HG03469 (cell line): ENCODE data around the gene NPLOC4.
"Not testable (repeated sequence)": the region's sequence is repeated elsewhere in the genome, so short reads cannot be mapped to it uniquely, and the experiment has no call there.

Source experiments
- ATAC-seq: cut with Tn5 transposase; IDR thresholded peaks from one replicate; pipeline ENCODE4 v1.9.1; 2021; ENCODE audit warnings: mild to moderate bottlenecking, moderate library complexity, moderate number of reproducible peaks; ENCODE audit not compliant: unreplicated experiment

Gene NPLOC4

GRCh38 chr17:81636505-81637288 lies at the start of gene NPLOC4, which contains the start of gene TSPAN10:
Gene NPLOC4, minus strand, starts transcription at chr17:81637112. Its CDS starts 182 bp downstream, at chr17:81636930.
Gene TSPAN10, plus strand, starts transcription at chr17:81637196. Its CDS starts 5,217 bp downstream, at chr17:81642413.
- peak; percentile 64 for ATAC-seq

GRCh38 chr17:81686614-81687013 lies 49.7 kb upstream of the NPLOC4 start:
- ATAC-seq, result no peak

DNA sequence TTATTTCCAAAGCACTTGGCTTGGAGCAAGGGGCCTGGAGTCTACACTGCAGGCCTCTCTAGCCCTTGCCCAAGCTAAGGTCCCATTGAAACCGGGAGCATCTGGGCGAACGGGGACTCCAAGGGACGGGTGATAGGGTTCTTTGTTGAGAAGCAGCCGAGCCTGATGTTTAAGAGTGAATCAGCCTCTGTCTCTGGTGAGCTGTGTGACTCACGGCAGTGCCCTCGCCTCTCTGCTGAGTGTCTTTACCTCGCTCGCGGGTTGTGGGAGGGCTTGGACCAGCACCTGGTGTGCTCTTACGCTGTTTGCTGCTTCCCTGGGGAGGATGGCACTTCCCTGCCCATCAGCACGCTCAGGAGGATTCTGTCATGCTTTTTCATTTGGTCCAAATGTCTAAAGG lies 48.2 kb upstream of the NPLOC4 start:
- no peak for ATAC-seq

GRCh38 chr17:81684442-81684911 lies 47.6 kb upstream of the NPLOC4 start:
- no peak for ATAC-seq

- peak; percentile 78 for ATAC-seq
These were observed 46.9 kb upstream of the NPLOC4 start, which contains the start of the genes ARL16 and HGS for GRCh38 chr17:81683584-81684441. Gene ARL16, minus strand, starts transcription at chr17:81683797. Its CDS starts 44 bp downstream, at chr17:81683753. Gene HGS, plus strand, starts transcription at chr17:81684011. Its CDS starts 56 bp downstream, at chr17:81684067.

DNA sequence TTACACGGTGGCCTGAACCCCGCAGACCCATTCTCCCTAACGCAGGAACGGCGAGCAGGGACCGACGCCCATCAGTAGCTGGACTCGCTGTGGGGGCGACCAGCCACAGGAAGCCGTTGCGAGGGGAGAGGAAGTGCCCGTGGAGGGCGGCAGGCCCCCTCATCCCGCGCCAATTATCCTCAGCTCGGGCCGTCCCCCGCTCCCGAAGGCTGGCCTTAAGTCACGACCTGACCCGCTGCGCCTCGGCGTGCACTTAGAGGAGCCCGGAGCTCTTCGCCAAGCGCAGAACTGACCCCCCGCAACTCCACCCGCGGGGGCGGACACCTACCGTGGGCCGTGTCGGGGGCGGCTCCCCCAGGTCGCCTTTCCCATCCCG lies 46.3 kb upstream of the NPLOC4 start:
- peak; percentile 5 for ATAC-seq

DNA sequence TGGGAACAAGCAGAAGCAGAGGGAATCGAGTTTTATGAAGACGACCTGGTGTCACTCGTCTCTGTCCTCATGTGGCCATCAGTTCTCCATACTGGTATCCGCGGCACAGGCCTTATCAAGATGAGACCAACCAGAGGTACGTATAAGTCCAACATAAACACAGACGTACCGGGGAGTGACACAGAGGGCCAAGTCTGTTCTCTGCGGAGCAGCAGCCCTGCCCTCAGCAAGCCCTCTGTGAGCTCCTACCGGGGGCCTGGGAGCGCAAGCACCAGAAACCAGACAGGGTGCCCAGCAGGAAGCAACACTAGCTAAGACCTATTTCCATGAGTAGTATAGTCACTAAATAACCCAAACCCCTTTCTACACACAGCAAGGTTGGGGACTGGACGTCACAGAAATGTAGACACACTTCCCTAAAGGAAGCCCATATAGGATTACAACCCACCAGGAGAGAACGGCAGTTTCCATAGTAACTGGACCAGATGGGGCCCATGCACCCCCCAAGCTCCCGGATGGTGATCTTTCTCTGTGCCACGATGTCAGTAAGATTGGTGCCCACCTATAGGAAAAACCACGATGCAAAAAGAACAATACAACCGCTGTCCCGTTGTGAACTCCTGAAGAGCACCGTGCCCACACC lies 45.8 kb upstream of the NPLOC4 start:
- ATAC-seq, result no peak

GRCh38 chr17:81681672-81682071 lies 44.8 kb upstream of the NPLOC4 start:
- ATAC-seq, result no peak

DNA sequence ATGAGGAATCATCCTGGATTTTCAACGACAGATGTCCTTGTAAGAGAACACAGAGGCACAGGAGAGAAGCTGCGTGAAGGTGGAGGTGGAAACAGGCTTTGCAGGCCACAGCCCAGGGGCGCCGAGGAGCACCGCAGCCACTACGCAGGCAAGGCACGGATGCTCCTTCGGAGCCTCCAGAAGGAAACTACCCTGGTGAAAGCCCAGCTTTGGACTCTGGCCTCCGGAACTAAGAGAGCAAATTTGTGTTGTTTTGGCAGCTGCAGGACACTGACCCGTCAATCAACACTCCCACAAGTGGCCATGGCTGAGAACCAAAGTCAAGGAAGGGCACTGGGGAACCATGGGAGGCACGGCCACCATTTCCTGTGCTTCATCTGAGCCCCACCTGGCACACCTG lies 43.2 kb upstream of the NPLOC4 start:
- ATAC-seq, result no peak

GRCh38 chr17:81676906-81677305 lies 40.0 kb upstream of the NPLOC4 start:
- no peak for ATAC-seq

DNA sequence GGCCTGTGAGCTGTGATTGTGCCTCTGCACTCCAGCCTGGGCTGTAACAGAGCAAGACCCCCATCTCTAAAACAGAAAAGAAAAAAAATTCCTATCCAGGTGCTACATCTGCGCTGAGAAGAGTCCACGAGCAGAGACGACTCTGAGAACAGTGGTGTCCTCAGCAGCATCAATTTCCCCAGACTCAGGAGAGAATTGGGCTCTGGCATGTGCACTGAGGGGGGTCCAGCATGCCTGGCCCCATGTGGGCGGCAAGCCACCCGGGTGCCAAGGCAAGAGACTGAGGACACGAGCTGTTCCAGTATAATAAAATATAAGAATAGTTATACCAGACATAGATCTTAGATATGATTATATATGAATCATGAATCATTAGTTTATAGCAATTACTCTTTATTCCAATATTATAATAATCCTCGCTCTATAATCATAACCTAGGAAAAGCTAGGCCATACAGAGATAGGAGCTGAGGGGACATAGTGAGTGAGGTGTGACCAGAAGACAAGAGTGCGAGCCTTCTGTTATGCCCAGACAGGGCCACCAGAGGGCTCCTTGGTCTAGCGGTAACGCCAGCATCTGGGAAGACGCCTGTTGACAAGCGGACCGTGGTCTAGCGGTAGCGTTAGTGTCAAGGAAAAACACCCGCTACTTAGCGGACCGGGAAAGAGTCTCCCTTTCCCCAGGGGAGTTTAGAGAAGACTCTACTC lies 38.8 kb upstream of the NPLOC4 start:
- not testable (repeated sequence) for ATAC-seq

- no peak for ATAC-seq
These were observed 36.8 kb upstream of the NPLOC4 start for GRCh38 chr17:81673561-81674258.

DNA sequence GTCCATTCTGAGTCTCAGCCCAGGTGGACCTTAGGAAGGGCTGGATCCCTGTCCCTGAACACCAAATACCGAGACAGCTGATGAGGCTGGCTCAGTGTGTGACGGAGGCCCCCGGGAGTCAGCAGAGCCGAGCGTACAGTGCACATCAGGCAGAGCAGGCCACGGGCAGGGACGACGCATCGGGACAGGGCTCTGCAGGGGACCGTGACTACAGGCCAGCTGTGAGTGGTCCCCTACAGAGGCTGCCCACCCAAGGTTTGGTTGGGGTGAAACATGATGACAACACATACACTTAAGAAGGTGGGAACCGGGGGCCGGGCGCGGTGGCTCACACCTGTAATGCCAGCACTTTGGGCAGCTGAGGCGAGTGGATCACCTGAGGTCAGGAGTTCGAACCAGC lies 36.0 kb upstream of the NPLOC4 start:
- ATAC-seq, result no peak

- ATAC-seq, result no peak
These were observed 35.6 kb upstream of the NPLOC4 start for GRCh38 chr17:81672504-81672903.

DNA sequence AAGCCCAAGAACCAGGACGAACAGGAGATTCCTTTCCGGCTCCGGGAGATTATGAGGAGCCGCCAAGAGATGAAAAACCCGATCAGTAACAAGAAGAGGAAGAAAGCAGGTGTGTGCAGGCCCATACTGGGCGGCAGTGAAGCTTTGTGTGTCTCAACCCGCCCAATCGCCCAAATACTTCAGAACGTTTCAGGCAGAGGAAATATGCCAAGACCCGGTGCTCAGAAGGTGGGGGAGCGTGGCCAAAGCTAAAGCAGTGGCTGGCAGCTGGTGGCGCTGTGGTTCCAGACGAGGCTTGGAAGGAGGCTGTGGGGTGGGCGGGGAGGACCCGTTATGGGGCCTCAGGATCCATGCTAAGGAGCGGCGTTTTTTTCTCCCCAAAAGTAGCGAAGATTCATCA lies 30.8 kb upstream of the NPLOC4 start:
- ATAC-seq, result no peak

- peak; percentile 85 for ATAC-seq
These were observed 29.7 kb upstream of the NPLOC4 start, which contains the start of the genes CCDC137 and OXLD1 for GRCh38 chr17:81666342-81667191. Gene CCDC137, plus strand, starts transcription at chr17:81666737. Its CDS starts 30 bp downstream, at chr17:81666767. Gene OXLD1, minus strand, starts transcription at chr17:81666605. Its CDS starts 28 bp downstream, at chr17:81666577.

- ATAC-seq, result no peak
These were observed 29.1 kb upstream of the NPLOC4 start for GRCh38 chr17:81666092-81666341.

- no peak for ATAC-seq
These were observed 28.5 kb upstream of the NPLOC4 start for GRCh38 chr17:81665205-81666091.
